Panc1 (cell line): Measurements from ENCODE around the gene CHST11. TPM values are rescaled to one million over a fixed set of nuclear protein-coding genes. Genes with fewer than 3 reads are reported as not detected.

Source experiments
- ATAC-seq: fragments of 200-7000 bp; cut with Tn5 transposase; 2 replicates; pipeline ENCODE4 v1.9.1; 2020; ENCODE audit warnings: mild to moderate bottlenecking, moderate library complexity
- BruUV-seq: library from RNA; stranded (reverse); fragments of 400-500 nt; replicated peaks from 2 replicates; lab custom pipeline; 2021; lab: Mats Ljungman, UMichigan
- CTCF ChIA-PET: fragments of 300-600 bp; sonication (Branson Sonifier 250); formaldehyde crosslinking; loops from one replicate; lab custom pipeline; 2022; ENCODE audit warnings: antibody characterized with exemption; lab: Charles Lee
- POLR2A ChIA-PET: fragments of 300-600 bp; sonication (Branson Sonifier 250); formaldehyde crosslinking; loops from one replicate; lab custom pipeline; 2022; ENCODE audit warnings: antibody characterized with exemption; lab: Charles Lee
- DNase-seq: peaks from one replicate; pipeline ENCODE4 v3.0.0-alpha.2; 2010; ENCODE audit warnings: low read depth, low spot score
- H3K27ac ChIP-seq: 2 replicates; pipeline ENCODE4 v1.5.1; 2011; ENCODE audit warnings: mild to moderate bottlenecking, low read length, inconsistent platforms
- H3K27me3 ChIP-seq: fragments of 200-500 bp; sonication (Bioruptor generic); 2 replicates; pipeline ENCODE4 v1.6.0; 2014; ENCODE audit warnings: low read length, inconsistent platforms; ENCODE audit not compliant: control insufficient read depth, insufficient read depth
- H3K36me3 ChIP-seq: fragments of 200-500 bp; sonication (Bioruptor generic); 2 replicates; pipeline ENCODE4 v1.5.1; 2014; ENCODE audit warnings: inconsistent platforms, mild to moderate bottlenecking, low read length, moderate library complexity; ENCODE audit not compliant: control insufficient read depth, insufficient read depth
- H3K4me1 ChIP-seq: 2 replicates; pipeline ENCODE4 v1.5.1; 2011; ENCODE audit warnings: inconsistent platforms, mild to moderate bottlenecking, low read length, moderate library complexity; ENCODE audit not compliant: control insufficient read depth, insufficient read depth
- H3K4me3 ChIP-seq, 2 experiments: 2 replicates each; pipeline ENCODE4 v1.5.1; 2011 to 2012; ENCODE audit warnings: low read depth in 2 of 2, low read length in 2 of 2, mild to moderate bottlenecking in 2 of 2, inconsistent platforms in 1 of 2, moderate library complexity in 1 of 2
- H3K9me3 ChIP-seq: fragments of 200-500 bp; sonication (Bioruptor generic); 2 replicates; pipeline ENCODE4 v1.5.1; 2014; ENCODE audit warnings: low read depth, mild to moderate bottlenecking, inconsistent platforms, low read length, moderate library complexity; ENCODE audit not compliant: control insufficient read depth, insufficient read depth
- CTCF ChIP-seq: fragments of 450-650 bp; IDR thresholded peaks from 2 replicates; pipeline ENCODE4 v1.5.1; 2017; ENCODE audit warnings: mild to moderate bottlenecking
- POLR2AphosphoS5 ChIP-seq: IDR thresholded peaks from 2 replicates; pipeline ENCODE4 v1.6.1; 2012; ENCODE audit warnings: mild to moderate bottlenecking, low read depth, low read length, moderate library complexity
- REST ChIP-seq, 2 experiments: IDR thresholded peaks; 2 replicates each; pipeline ENCODE4 v1.6.1; 2011 to 2012; ENCODE audit warnings: low read depth in 2 of 2, control low read depth in 1 of 2, low read length in 1 of 2, mild to moderate bottlenecking in 1 of 2, moderate library complexity in 1 of 2; ENCODE audit not compliant: insufficient read depth in 1 of 2
- SIN3A ChIP-seq: IDR thresholded peaks from 2 replicates; pipeline ENCODE4 v1.6.1; 2012; ENCODE audit warnings: low read depth, mild to moderate bottlenecking, low read length, moderate library complexity, borderline replicate concordance; ENCODE audit not compliant: insufficient read depth
- TCF7L2 ChIP-seq: IDR thresholded peaks from 2 replicates; pipeline ENCODE4 v1.6.1; 2011; ENCODE audit warnings: mild to moderate bottlenecking, low read depth, low read length, inconsistent platforms
- in situ Hi-C: cut with HindIII; loops from 2 replicates; pipeline ENCODE4 v1.10.0; 2016; ENCODE audit warnings: low sequenced_read_pairs, low pct_unique_long_range_greater_than_20kb
- intact Hi-C: fragments of 100-400 bp; cut with micrococcal nuclease; formaldehyde crosslinking; loops from one replicate; pipeline ENCODE4 v1.10.0; 2022; ENCODE audit not compliant: unreplicated experiment
- total RNA-seq: library from RNA; stranded (reverse); gene quantifications from one replicate; pipeline ENCODE4 v1.2.1, GENCODE V29; 2021; ENCODE audit not compliant: unreplicated experiment

The CHST11 gene
- total RNA-seq, 1 experiment from 2014 or later = 11.4 TPM

GRCh38 chr12:104590022-104590421 is 133.3 kb downstream of the CHST11 start:
- Histone ChIP-seq H3K9me3 (no peaks in the 10 kb centered on the region), H3K27me3 (no peaks in the 10 kb centered on the region), H3K4me1 (no peaks in the 10 kb centered on the region), H3K4me3 (no peak overlapping the region), H3K27ac (no peak overlapping the region), H3K36me3 (no peaks in the 10 kb centered on the region)
- in situ Hi-C loops (no loop called here), intact Hi-C loops (no loop called here)
- ChIA-PET CTCF (no interaction called here), POLR2A (no interaction called here)
- ATAC-seq = no peak
- DNase-seq = no peak
- TF ChIP-seq SIN3A (no peak), REST (IDR thresholded peaks at IDR 0.05; ENCODE audit: insufficient read depth in 1 of 2, low read depth in 2 of 2, low read length in 1 of 2) (no peak), CTCF (no peak), TCF7L2 (no peak), POLR2AphosphoS5 (no peak)
- no TSS peak for BruUV-seq

GRCh38 chr12:104591257-104591885 is 134.6 kb downstream of the CHST11 start:
- BruUV-seq = no TSS peak
- no peaks in the 10 kb centered on the region for H3K4me1 ChIP-seq
- POLR2A ChIA-PET = no interaction called here
- no peak for ATAC-seq
- H3K27me3 ChIP-seq = no peaks in the 10 kb centered on the region
- DNase-seq = no peak
- H3K4me3 ChIP-seq = no peak overlapping the region
- TF ChIP-seq CTCF = no peak
- no peak for TF ChIP-seq REST (IDR thresholded peaks at IDR 0.05; ENCODE audit: insufficient read depth in 1 of 2, low read depth in 2 of 2, low read length in 1 of 2)
- no peak for TF ChIP-seq POLR2AphosphoS5
- no peak for TF ChIP-seq TCF7L2
- no peak for TF ChIP-seq SIN3A
- in situ Hi-C loops (no loop called here), intact Hi-C loops (no loop called here)
- no peaks in the 10 kb centered on the region for H3K36me3 ChIP-seq
- CTCF ChIA-PET = no interaction called here
- no peaks in the 10 kb centered on the region for H3K9me3 ChIP-seq
- no peak overlapping the region for H3K27ac ChIP-seq
